B cell (primary cell): ENCODE data around the gene PRR7.

ENCODE experiments used
- CTCF ChIP-seq: fragments of 200-600 bp; IDR thresholded peaks from one replicate; pipeline ENCODE4 v1.8.0; 2022; ENCODE audit warnings: antibody characterized with exemption, mild to moderate bottlenecking
- EZH2 ChIP-seq: IDR thresholded peaks from 2 replicates; pipeline ENCODE4 v1.6.1; 2012; ENCODE audit warnings: borderline replicate concordance, low read depth, mild to moderate bottlenecking, moderate library complexity, low read length; ENCODE audit not compliant: insufficient read depth, poor library complexity, severe bottlenecking

GRCh38 chr5:177475563-177476427 is 29.2 kb downstream of the PRR7 start:
- TF ChIP-seq CTCF (no peak), EZH2 (no peak)
